Tibial nerve (tissue), 4 donors: ENCODE data around the gene SPAG7.
A peak's percentile ranks its signal among the peaks of the same experiment; 100 is the strongest.

Source experiments
- CTCF ChIP-seq, 5 experiments: fragments of 200-600 bp in 3 of 5; fragments of 450-650 bp in 2 of 5; sonication (generic) in 3 of 5; IDR thresholded peaks; one replicate each; pipeline ENCODE4 v1.5.1; 2016 to 2019; ENCODE audit warnings: antibody characterized with exemption in 5 of 5, mild to moderate bottlenecking in 3 of 5, moderate library complexity in 2 of 5
- EP300 ChIP-seq, 2 donors: sonication (generic); formaldehyde crosslinking; IDR thresholded peaks; one replicate each; pipeline ENCODE4 v1.6.1; 2017; ENCODE audit warnings: antibody characterized with exemption in 2 of 2, mild to moderate bottlenecking in 1 of 2
- POLR2A ChIP-seq, 2 donors: fragments of 450-650 bp; IDR thresholded peaks; one replicate each; pipeline ENCODE4 v1.6.1; 2017; ENCODE audit warnings: antibody characterized with exemption in 2 of 2, mild to moderate bottlenecking in 2 of 2, moderate library complexity in 2 of 2

DNA sequence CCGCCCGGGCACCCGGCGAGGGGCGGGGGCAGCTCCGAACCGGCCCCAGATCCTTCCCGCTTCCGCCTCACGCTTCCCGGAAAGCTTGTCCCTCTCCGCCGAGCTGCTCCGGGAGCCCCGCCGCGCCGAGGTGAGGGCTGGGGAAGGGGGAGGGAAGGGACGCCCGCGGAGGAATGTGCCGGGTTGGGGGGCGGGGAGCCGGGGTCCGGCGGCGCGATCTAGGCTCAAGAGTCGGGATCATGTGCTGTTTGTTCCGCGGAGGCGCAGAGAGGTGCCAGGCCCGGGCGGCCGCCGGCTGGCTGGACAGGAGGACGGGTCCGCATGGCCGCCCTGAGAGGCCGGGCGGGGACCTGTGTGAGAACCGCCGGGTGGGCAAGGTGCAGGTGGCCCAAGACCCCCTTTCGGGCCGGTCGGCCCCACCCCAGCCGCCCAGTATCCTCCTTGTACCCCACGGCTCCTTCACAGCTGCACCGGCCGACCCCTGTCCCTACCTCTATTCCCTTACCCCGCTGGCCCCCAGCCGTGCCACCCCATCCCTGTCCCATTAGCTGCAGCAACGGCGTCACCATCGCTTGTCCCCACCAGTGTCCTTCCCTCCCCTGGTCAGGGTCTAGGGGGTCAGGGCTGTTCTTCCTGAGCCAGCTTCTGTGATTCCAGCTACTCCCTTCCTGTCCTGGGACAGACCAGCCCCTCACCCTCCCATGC, 30.6 kb upstream of the SPAG7 start:
- no peak for TF ChIP-seq CTCF (IDR thresholded peaks at IDR 0.05)
- peak in 1 of 2 donors; percentile 49 for TF ChIP-seq POLR2A (IDR thresholded peaks at IDR 0.05)
- TF ChIP-seq EP300 (IDR thresholded peaks at IDR 0.05): no peak
